GM21825 (cell line): ENCODE data around the gene OPN3.

Source experiments
- ATAC-seq: cut with Tn5 transposase; IDR thresholded peaks from one replicate; pipeline ENCODE4 v1.9.1; 2021; ENCODE audit warnings: mild to moderate bottlenecking, moderate library complexity; ENCODE audit not compliant: unreplicated experiment

The OPN3 gene

DNA sequence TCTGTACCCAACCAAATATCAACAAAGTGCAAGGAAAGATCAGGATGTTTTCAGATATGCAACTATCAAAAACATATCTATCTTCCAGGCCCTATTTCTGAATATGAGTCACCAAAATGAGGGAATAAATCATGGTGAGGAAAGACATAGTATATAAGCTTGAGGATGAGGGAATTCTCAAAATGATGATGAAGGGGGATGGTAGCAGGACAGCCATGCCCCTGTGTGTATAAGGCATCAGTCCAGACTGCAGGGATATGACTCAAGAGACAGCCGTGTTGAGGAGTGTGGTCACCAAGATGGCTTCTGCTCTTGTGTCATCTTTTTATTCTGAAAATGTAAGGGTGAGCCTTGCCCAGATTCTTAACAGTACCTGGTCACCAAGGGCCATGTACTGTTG is 7.5 kb upstream of the OPN3 start:
- ATAC-seq, result no peak

DNA sequence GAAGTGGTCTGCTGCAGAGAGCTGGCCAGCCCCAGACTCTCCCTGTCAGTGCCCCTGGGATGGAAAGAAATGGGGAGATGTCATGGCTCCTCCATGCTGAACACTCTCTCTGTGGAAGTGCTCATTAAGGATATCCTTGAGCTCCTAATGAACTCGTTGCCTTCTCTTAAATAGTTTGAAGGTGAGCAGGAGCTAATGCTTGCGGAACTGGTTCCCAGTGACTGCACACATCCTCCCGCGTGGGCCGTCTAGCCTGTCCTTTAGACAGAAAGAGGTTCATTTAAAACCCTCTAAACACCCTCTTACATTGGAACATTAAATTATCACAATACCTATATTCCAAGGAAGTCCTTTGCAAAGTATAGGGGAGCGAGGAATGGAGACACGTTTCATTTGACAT is 6.0 kb upstream of the OPN3 start:
- no peak for ATAC-seq

DNA sequence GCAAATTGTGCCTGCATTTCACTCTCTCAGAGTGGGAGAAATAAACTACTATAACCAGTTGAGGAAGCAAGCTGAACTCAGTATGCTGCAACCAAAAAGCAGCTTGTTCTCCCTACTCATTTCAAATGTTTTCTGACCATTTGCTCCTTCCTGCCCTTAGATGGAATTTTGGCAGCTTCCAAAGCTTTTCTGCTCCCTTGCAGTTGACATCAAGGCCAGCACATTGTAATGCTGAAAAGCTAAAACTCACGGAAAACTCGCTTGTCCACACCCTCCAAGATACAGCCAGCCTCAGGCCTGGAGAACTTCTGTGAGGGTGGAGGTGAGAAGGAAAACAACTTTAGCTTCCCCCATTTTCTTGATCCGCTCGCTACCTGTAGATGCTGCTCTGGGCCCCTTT is 5.0 kb upstream of the OPN3 start:
- no peak for ATAC-seq

DNA sequence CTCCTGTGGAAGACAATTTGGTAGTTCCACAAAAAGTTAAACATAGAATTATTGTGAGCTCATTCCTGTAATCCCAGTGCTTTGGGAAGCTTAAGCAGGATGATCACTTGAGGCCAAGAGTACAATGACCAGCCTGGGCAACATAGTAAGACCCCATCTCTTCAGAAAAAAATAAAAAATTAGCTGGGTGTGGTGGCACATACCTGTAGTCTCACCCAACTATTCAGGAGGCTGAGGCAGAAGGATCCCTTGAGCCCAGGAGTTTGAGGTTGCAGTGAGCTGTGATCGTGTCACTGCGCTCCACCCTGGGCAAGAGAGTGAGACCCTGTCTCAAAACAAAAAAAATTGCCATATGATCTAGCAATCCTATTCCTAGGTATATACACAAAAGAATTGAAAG is 4.1 kb upstream of the OPN3 start:
- ATAC-seq, result no peak

DNA sequence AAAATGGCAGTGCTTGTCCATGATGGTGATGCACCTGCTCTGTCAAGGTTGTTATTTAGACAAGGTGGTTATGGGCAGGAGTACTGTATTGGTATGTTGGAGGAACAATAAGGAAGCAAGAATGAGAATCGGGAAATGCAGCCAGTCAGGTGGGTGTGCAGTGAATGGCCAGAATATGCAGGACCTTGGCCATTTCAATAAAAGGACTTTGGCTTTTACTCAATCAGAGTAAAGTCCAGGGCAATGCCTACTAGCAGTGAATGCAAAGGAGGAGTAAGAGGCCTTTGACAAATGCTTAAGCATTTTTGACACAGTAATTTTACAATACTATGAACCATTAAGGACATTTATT is 2.4 kb upstream of the OPN3 start:
- ATAC-seq, result no peak

DNA sequence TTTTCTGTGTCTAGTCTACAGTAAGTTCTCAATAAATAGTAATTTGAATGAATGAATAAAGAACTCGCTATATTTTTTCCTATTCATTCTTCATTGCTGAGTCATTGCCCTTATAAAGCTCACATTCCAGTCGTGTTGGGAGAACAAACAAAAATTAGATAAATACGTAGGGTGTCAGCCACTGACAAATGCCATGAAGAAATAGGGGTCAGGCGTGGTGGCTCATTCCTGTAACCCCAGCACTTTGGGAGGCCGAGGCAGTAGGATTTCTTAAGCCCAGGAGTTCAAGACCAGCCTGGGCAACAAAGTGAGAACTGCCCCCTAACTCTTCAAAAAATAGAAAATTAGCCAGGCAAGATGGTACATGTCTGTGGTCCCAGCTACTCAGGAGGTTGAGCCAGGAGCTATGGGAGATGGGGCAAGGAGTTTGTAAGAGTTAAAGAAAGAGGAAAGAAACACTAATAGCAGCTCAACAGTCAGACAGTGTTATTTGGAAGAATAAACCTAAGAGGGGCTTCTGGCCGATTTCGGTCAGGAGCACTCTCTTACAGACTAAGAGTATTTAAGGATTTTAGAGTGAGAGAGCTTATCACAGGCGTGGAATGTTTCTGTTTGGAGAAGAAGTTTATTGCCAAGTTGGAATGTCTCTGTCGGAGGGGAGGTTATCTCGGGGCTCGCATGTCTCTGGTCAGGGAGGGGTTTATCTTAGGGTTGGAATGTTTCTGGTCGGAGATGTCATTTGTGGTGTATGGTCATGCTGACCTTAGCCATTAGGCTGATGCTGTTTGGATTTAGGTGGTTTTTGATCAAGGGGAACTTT is 1.8 kb upstream of the OPN3 start:
- no peak for ATAC-seq

DNA sequence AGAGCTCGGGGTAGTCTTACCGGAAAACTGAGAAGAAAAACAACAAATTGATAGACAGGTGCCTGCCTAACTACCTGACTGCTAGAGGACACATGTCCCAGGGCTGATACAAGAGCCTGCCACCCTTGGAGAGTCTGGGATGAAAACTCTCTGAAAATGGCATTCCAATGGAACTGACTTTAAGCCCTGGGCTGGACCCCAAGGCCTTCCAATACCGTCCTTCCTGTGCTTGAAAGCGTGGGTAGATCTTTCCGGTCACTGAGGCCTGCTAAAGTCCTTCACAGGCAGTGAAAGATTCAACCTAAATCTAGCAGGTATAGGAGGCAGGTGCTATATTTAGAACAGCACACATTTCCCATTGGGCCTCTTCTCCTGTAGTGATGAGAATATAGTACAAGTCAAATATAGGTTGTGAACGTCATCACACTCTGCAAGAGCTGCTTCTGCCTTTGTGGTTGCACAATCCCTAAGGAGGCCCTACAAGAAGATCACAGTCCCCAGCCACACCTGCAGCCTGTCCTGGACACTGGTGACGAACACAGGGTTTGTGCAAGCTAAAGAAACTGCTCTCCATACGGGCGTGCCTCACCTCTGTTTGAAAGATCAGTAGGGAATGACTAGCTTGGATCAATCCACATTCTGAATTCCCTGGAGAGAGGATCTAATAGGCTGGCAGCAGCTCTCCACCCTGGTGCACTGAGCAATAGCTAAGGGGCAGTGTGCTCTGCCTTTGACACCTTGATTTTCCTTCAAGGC is 876 bp upstream of the OPN3 start:
- no peak for ATAC-seq

DNA sequence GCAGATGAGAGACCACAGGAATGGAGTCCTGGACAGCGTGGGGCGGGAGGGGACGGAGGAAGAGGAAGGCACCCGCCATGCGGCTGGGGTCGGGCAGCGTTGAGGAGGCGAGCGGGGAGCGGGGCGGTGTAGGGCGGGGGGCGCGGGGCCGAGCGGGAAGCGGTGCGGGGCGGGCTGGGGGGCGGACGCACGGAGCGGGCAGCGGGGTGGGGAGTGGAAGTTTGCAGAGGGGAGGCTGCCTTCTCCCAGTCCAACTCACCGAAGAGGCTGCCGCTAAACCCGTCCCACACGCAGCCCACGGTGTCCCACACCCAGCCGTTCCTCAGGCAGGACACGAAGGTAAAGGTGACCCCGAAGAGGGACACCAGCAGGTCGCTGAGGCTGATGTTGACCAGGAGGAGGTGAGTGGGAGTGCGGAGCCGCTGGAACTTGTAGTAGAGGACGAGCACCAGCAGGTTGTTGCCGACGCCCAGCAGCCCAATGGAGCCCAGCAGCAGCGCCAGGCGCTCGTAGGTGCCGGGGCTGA is 483 bp downstream of the OPN3 start:
- peak; percentile 38 for ATAC-seq

DNA sequence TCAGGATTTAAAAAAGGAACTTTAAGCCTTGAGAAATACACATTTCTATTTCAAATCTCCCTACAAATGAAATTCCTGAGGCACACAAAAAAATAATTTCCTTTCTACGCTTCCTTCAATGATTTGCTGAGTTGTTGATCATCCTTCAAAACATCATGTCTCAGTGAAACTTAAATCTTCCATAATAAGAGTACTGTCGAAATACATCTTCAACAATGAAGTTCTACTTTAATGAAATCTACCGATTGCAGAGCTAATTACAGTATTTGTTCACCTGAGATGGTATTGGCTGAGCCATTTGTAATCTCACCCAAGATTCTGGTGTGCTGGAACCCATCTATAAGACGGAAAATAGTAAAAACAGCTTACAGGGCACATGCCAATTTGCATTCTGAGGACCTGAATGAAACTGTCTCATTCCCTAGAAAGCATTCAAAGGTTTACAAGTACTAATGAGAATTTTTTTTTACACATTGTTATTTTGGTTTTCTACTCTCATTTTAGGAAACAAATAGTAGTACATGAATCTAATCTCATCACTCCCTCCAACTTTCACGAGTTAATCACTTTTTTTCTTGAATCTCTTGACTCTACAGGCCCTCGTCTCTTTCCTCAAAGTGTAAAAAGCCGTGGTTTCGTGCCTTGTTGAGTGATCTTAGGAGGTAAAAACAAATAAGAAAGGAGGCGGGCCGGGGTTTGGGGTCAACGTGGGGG is 1.1 kb downstream of the OPN3 start:
- ATAC-seq, result no peak

DNA sequence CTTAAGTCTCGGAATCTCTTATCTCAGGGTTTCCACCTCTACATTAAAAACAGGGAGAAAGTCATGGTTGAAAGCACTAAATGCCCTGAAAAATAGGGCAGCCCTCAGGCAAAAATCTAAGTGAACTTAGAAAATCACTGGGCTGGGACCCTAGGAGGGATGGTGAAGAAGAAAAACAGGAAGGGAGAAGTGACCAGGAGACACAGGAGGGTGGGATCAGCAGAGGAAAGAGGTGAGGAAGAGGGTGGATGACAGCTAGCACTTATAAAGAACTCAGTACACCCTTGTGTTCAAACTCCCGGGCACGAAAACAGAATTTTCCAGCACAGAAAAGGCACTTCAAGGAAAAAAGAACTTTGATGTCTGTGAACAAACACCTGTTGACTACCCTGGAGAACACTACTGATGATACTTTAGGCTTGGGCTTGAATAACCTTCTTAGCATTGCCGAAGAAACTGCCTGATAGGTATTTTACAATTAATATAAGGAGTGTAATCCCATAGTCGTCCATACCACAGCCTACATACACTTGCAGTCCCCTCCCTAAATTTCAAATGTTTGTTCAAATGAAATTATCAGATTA is 2.0 kb downstream of the OPN3 start:
- no peak for ATAC-seq

DNA sequence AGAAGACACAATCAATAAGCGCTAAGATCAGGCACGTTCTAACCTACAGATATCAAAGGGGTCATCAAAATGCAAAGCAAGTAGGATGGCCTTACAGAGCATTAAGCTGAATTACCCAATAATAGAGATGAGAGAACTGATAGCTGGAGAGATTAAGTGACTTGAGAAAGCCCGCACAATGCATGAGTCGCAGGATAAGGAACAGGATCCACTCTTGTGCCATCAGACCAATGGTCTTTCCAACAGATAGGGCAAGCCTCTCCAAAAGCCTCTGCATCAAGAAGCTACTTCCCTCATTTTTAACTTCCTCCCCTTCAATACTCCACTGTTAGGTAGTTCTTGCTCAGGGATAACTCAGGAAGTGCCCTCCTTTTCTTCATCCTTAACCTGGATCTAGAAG is 2.6 kb downstream of the OPN3 start:
- no peak for ATAC-seq

DNA sequence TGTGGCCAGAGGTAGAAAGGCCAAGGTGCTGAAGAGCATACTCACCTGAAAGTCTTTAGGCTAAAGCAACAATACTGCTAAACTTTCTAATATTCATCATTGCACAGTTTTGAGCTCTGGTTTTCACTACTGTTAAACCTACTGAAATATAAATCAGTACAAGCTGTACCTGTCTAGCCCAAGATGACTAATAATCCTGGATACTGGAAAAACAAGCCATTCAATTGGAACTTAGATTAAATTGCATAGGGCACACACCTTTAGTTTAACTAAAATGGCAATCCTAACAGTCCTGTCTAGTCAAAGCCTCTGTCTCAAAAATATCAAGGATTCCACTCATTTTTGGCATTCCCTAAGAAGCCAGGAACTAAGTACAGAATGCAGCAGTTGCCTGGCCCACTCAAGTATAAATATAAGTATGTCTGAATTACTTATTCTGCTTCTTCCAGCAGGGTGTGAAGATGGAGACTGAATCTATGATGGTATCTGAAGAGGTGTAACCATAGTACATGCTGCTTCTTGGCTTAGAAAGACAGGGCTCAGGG is 3.1 kb downstream of the OPN3 start:
- no peak for ATAC-seq

DNA sequence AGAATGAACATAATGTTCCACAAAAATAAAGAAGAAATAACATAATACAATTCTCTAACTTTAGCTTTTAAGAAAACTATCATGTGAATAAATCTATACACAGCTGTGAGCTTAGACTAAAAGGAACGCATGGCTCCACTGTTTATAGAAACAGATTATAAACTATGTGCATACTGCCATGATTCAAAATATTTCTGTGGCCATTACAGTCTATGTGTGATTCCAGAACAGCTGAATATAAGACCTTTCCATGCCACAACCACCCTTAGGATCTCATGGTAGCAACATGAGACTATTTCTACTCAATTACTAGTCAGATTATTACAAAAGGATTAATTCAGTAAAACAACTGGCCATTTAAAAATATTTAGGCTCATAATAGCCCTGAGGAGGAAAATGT is 3.9 kb downstream of the OPN3 start:
- ATAC-seq, result no peak

DNA sequence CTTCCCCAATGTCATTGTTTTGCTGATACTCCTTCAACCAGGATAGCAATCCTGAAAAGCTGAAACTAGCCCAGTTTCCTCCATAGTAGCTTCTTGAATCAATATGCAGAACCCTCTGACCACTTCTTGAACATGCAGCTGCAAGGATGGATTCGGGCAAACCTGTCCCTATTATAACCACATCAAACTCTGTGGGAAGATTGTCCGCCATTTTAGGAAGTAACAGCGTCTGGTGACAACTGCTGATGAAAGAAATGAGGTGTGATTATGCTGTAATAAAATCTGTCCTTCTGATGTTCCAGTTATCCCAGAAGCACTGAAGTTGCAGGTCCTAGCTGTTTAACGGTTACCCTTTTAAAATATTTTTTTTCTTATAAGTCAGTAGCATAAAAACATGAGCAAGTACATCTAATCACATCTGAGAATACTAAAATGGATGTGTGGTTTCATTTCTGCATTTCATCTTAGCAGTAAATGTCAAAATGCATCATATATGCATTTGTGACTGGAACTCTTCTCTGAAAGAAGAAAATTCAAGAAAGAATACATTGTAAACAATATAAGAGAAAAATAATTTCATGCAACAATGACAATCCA is 4.5 kb downstream of the OPN3 start:
- ATAC-seq, result no peak

DNA sequence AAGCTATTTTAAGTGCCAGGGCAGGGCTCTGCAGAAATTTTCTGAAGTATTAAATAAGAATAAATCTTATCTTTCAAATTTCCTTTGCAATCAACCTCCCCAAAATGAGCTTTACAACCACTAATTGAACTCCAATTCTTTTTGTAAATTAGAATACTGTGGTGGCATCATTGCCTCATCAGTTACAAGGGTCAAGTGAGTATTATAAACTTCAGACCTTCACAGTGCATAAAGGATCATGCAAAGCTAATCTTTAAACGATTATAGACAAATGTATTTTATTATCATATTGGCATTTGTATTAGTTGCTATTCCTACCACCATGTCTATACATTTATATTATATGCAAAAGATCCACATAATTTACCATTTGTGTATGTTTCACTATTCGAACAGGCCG is 7.2 kb downstream of the OPN3 start:
- no peak for ATAC-seq

DNA sequence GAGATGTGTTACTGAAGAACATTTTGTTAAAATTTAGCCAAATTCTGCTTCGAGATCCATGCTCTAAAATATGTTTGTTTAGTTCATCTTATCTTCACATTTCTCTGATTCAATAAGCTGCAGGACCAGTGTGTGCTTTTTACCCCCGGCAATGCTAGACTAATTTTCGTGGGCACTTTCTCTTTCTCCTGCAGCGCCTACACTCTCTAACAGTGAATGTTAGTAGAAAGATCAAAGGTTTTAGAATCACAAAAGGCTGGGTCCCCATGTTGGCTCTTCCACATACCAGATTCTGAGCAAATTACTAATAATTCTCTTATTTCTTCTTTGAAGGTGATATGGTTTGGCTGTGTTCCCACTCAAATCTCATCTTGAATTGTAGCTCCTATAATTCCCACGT is 8.5 kb downstream of the OPN3 start:
- ATAC-seq, result no peak

DNA sequence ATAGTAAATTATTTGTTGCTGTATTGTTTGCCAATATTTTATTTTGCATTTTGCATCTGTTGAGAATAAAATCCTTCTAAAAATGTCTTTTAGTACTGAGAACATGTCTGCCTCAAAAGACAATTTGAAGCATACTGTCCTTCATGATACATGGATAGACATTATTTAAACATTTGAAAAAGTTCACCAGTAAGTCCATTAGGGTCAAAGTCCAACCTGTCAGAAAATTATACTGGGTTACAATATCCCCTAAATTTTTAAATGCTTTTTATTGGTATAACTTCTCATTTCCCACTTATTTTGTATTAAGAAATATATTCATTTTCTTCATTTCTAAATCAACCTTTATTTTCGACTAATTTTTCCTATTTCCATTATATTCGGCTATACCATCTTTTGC is 9.3 kb downstream of the OPN3 start:
- no peak for ATAC-seq

DNA sequence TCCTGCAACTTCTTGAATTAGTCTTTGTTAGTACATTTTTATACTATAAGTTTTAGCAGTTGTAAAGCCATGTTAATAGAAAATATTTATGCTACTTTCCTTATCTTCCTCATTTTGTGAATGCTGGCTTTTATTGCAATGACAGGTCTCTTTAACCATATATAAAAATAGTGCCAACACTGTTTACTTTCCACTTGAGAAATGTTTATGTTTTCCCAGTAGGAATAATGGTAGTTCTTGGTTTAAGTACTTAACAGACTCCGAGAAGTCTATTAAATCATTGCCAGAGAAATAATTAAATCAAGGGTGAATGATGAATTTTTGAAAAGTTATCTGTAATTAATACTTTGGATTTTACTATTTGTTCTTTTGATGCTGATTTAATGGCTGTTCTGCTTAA is 9.7 kb downstream of the OPN3 start:
- no peak for ATAC-seq

DNA sequence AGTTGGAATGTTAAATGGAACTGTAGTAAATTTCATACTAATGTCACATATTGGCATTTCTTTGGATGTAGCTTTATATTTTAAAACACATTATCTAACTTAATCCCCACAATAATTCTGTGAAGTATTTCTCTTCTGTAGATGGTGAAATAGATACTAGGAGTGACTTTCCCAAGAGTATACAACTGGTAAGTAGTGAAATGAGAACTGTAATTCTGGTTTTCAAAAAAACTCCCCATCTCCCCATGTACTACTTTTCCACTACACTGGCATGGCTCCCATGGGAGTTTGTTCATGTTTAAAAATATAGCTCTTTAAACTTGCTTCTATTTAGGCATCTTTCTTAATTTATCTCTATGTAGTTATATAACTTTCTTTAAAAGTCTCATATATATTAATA is 10.2 kb downstream of the OPN3 start:
- no peak for ATAC-seq

DNA sequence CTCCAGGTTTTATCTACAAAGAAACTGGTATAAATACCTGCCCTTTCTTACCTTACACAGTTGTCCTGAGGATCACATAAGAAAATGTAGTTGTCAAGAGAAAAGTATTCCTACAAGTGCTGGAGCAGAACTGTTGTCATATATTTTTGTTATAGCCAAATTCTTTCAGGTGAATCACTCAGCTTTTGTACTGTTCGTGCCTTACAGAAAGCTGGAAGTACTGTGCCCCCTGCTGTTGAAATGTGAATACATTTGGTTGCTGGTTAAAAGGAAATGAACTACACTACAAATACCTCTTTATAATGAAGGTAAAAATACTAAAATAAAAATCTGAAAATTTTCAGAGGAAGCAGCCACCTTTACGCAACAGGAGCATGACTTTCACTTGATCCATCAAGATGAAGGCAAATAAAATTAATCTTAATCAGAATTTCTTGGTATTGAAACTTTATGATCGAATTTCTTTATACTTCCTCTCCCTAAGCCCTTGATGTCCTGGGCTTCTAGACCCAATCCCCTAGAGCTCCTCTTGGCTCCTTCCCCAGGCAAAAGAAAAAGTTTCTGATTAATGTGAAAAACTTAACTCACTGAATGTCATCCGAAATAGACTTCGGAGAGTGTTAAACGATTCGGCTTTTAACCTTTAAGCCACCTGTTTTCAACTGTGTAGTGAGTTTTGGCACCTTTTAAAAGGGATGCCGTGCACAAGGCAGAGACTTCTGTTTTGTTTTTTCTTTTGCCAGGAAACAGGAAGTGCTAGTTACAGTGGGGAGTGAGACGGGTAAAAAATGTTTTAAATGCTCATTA is 12.5 kb downstream of the OPN3 start:
- peak; percentile 77 for ATAC-seq
